ENCODE measurements around the gene CMTM7. TPM values are rescaled to one million over a fixed set of nuclear protein-coding genes. Genes with fewer than 3 reads are reported as not detected.

The CMTM7 gene
- total RNA-seq, 1 donor from 2014 or later = 18.0 TPM

GRCh38 chr3:32443478-32443877 is 51.8 kb downstream of the CMTM7 start:
- no peak overlapping the region for H3K27ac Mint-ChIP-seq

GRCh38 chr3:32447865-32448400 is 56.3 kb downstream of the CMTM7 start:
- no peak for TF ChIP-seq CTCF (IDR thresholded peaks at IDR 0.05; ENCODE audit: unreplicated experiment)
- Mint-ChIP-seq H3K27ac (no peak overlapping the region), H3K36me3 (peaks cover 27% of the 10 kb centered on the region), H3K27me3 (ENCODE audit: low read depth) (no peaks in the 10 kb centered on the region), H3K9me3 (peaks cover 25% of the 10 kb centered on the region), H3K4me1 (no peaks in the 10 kb centered on the region), H3K4me3 (no peak overlapping the region)
- DNase-seq (ENCODE audit: low spot score in 2 of 2, unreplicated experiment in 2 of 2) = no peak

More at GRCh38 chr3:32443478-32443877, 51.8 kb downstream of the CMTM7 start:
- no peaks in the 10 kb centered on the region for H3K27me3 Mint-ChIP-seq (ENCODE audit: low read depth)
- H3K4me1 Mint-ChIP-seq = peaks cover 10% of the 10 kb centered on the region
- H3K36me3 Mint-ChIP-seq = peaks cover 30% of the 10 kb centered on the region
- no peak for DNase-seq (ENCODE audit: low spot score in 2 of 2, unreplicated experiment in 2 of 2)
- peaks cover 25% of the 10 kb centered on the region for H3K9me3 Mint-ChIP-seq
- no peak overlapping the region for H3K4me3 Mint-ChIP-seq
- no peak for TF ChIP-seq CTCF (IDR thresholded peaks at IDR 0.05; ENCODE audit: unreplicated experiment)

GRCh38 chr3:32448686-32449474 is 57.2 kb downstream of the CMTM7 start:
- peaks cover 21% of the 10 kb centered on the region for H3K36me3 Mint-ChIP-seq

DNA sequence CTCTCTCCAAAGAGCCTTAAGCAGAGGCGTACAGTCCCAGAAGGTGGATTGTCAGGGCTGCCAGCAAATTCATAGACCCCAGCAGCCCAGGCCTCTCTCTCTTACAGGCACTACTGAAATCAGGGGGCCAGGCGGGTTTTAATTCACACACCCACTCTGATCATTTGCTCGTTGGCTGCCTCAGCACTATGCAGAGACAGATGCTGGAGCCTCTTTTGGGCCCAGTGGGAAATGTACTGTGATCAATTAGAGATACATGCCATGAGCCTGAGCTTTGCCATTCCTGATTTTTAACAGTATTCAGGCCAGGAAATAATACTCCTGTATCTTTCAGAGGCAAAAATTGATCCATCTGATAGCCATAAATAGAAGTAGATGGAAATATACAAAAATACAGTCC is 58.0 kb downstream of the CMTM7 start:
- no peak for TF ChIP-seq CTCF (IDR thresholded peaks at IDR 0.05; ENCODE audit: unreplicated experiment)
- peaks cover 17% of the 10 kb centered on the region for H3K36me3 Mint-ChIP-seq
- H3K4me3 Mint-ChIP-seq = no peak overlapping the region
- H3K9me3 Mint-ChIP-seq = peaks cover 15% of the 10 kb centered on the region
- peaks cover 3% of the 10 kb centered on the region for H3K4me1 Mint-ChIP-seq
- no peaks in the 10 kb centered on the region for H3K27me3 Mint-ChIP-seq (ENCODE audit: low read depth)
- no peak overlapping the region for H3K27ac Mint-ChIP-seq
- no peak for DNase-seq (ENCODE audit: low spot score in 2 of 2, unreplicated experiment in 2 of 2)

More at GRCh38 chr3:32448686-32449474, 57.2 kb downstream of the CMTM7 start:
- no peak for DNase-seq (ENCODE audit: low spot score in 2 of 2, unreplicated experiment in 2 of 2)
- no peak overlapping the region for H3K27ac Mint-ChIP-seq
- peaks cover 20% of the 10 kb centered on the region for H3K9me3 Mint-ChIP-seq
- TF ChIP-seq CTCF (IDR thresholded peaks at IDR 0.05; ENCODE audit: unreplicated experiment) = no peak
- H3K4me1 Mint-ChIP-seq = no peaks in the 10 kb centered on the region
- no peak overlapping the region for H3K4me3 Mint-ChIP-seq
- H3K27me3 Mint-ChIP-seq (ENCODE audit: low read depth) = no peaks in the 10 kb centered on the region

GRCh38 chr3:32450426-32450825 is 58.8 kb downstream of the CMTM7 start:
- peaks cover 17% of the 10 kb centered on the region for H3K36me3 Mint-ChIP-seq
- DNase-seq (ENCODE audit: low spot score in 2 of 2, unreplicated experiment in 2 of 2) = no peak
- H3K4me1 Mint-ChIP-seq = peaks cover 9% of the 10 kb centered on the region

More at GRCh38 chr3:32450426-32450825, 58.8 kb downstream of the CMTM7 start:
- Mint-ChIP-seq H3K4me3 (no peak overlapping the region), H3K9me3 (peaks cover 11% of the 10 kb centered on the region), H3K27ac (no peak overlapping the region), H3K27me3 (ENCODE audit: low read depth) (no peaks in the 10 kb centered on the region)
- no peak for TF ChIP-seq CTCF (IDR thresholded peaks at IDR 0.05; ENCODE audit: unreplicated experiment)

Data from mesothelial cell of epicardium (in vitro differentiated cells).